Measurements from ENCODE around the gene LMO2.
"Not testable (repeated sequence)": the region's sequence is repeated elsewhere in the genome, so short reads cannot be mapped to it uniquely, and the experiment has no call there.

LMO2 gene

GRCh38 chr11:33891714-33892327, at the start of gene LMO2:
Gene LMO2 (minus strand): TSS chr11:33892076. CDS start chr11:33869716, 22,360 bp downstream.
- DNase-seq: peak; percentile 79

GRCh38 chr11:33940538-33940815, 48.6 kb upstream of the LMO2 start:
- DNase-seq: no peak

- DNase-seq: no peak
Measured at GRCh38 chr11:33936725-33937604, 45.1 kb upstream of the LMO2 start.

GRCh38 chr11:33935461-33936456, 43.9 kb upstream of the LMO2 start:
- no peak for DNase-seq

- DNase-seq: no peak
Measured at GRCh38 chr11:33935005-33935404, 43.1 kb upstream of the LMO2 start.

- DNase-seq: no peak
Measured at GRCh38 chr11:33934450-33934849, 42.6 kb upstream of the LMO2 start.

- no peak for DNase-seq
Measured at GRCh38 chr11:33933602-33934001, 41.7 kb upstream of the LMO2 start.

- DNase-seq: no peak
Measured at GRCh38 chr11:33932721-33933120, 40.8 kb upstream of the LMO2 start.

- DNase-seq: not testable (repeated sequence)
Measured at GRCh38 chr11:33931739-33932366, 40.0 kb upstream of the LMO2 start.

- DNase-seq: no peak
Measured at GRCh38 chr11:33931067-33931466, 39.2 kb upstream of the LMO2 start.

- peak; percentile 17 for DNase-seq
Measured at GRCh38 chr11:33930317-33931021, 38.6 kb upstream of the LMO2 start.

GRCh38 chr11:33928564-33928963, 36.7 kb upstream of the LMO2 start:
- DNase-seq: no peak

- no peak for DNase-seq
Measured at GRCh38 chr11:33926671-33927552, 35.0 kb upstream of the LMO2 start.

GRCh38 chr11:33924341-33924740, 32.5 kb upstream of the LMO2 start:
- no peak for DNase-seq

- no peak for DNase-seq
Measured at GRCh38 chr11:33923626-33924025, 31.8 kb upstream of the LMO2 start.

- no peak for DNase-seq
Measured at GRCh38 chr11:33920838-33921613, 29.1 kb upstream of the LMO2 start.

- DNase-seq: no peak
Measured at GRCh38 chr11:33919645-33920044, 27.8 kb upstream of the LMO2 start.

GRCh38 chr11:33917402-33917801, 25.5 kb upstream of the LMO2 start:
- DNase-seq: not testable (repeated sequence)

- DNase-seq: no peak
Measured at GRCh38 chr11:33916736-33917135, 24.9 kb upstream of the LMO2 start.

- no peak for DNase-seq
Measured at GRCh38 chr11:33915526-33915925, 23.6 kb upstream of the LMO2 start.
